H1 (cell line): Measurements from ENCODE around the gene MANBA. TPM values are rescaled to one million over a fixed set of nuclear protein-coding genes. Genes with fewer than 3 reads are reported as not detected.

ENCODE experiments used
- GABPA ChIP-seq: IDR thresholded peaks from 2 replicates; pipeline ENCODE4 v1.6.1; 2011; ENCODE audit warnings: mild to moderate bottlenecking, low read length, moderate library complexity, borderline replicate concordance; ENCODE audit not compliant: insufficient read depth
- POU5F1 ChIP-seq: IDR thresholded peaks from 2 replicates; pipeline ENCODE4 v1.6.1; 2011; ENCODE audit warnings: low read depth, mild to moderate bottlenecking, low read length, moderate library complexity
- SIRT6 ChIP-seq: IDR thresholded peaks from one replicate; pipeline ENCODE4 v1.7.1; 2012; ENCODE audit warnings: low read length, inconsistent platforms
- SUZ12 ChIP-seq: fragments of 200-600 bp; sonication (generic); IDR thresholded peaks from 2 replicates; pipeline ENCODE4 v1.6.1; 2012; ENCODE audit warnings: mild to moderate bottlenecking, inconsistent platforms, low read length, moderate library complexity, mixed read lengths
- polyA plus RNA-seq, 7 experiments: library from polyadenylated mRNA; depleted of rRNA in 3 of 7; stranded (reverse) in 5 of 7; unstranded in 2 of 7; fragments of >200 nt in 5 of 7; fragments of 200-250 nt in 2 of 7; gene quantifications; 1 replicate in 5 of 7; 2 replicates in 1 of 7; 4 replicates in 1 of 7; pipeline versions ENCODE4 v1.2.1 to v1.2.3, GENCODE V29; 2011 to 2013; ENCODE audit warnings: missing spikeins in 2 of 7, mixed read lengths in 2 of 7
- total RNA-seq: library from RNA; stranded (reverse); fragmentation: NEBNext Ultra II Directional; extraction: Animal tissue kit (Norgen Biotek cat#: 25700); gene quantifications from 2 replicates; pipeline ENCODE4 v1.2.1, GENCODE V29; 2021
- TF ChIP-seq, protein P1 (sequence below): fragments of 300-600 bp; sonication (generic); IDR thresholded peaks from 2 replicates; pipeline ENCODE4 v1.7.1; 2012; ENCODE audit warnings: low read length, moderate library complexity, mild to moderate bottlenecking, inconsistent platforms; ENCODE audit not compliant: insufficient replicate concordance

Gene MANBA
- total and polyA plus RNA-seq, 2 of the 8 experiments (the other 6 are each of a cell fraction or from before 2014, with no cell fraction given): 22.9 to 27.8 TPM

DNA sequence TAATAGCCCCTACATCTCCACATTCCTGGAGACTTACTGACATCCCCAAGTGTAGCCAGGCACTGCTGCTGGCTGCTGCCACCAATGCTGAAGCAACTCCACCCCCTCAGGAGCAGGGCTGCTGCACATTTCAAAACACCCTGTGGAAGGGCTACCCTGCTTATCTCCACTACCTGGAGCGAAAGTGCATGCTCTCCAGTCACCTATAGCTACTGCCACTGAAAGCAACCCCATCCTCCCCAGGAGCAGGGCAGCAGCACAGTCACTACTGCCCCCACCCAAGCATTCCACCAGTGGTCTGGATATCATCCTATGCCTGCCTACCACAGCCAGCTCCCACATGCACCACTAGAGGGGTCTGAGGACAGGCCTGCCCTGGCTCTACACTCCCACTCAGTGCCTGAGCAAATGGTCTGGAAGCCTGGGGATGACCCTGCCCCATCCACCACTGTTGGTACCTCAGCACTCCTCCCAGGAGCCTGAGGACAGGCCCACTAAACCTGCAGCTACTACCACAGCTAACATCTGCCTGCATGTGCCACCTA, 55.3 kb downstream of the MANBA start (continued):
- TF ChIP-seq, protein P1, sequence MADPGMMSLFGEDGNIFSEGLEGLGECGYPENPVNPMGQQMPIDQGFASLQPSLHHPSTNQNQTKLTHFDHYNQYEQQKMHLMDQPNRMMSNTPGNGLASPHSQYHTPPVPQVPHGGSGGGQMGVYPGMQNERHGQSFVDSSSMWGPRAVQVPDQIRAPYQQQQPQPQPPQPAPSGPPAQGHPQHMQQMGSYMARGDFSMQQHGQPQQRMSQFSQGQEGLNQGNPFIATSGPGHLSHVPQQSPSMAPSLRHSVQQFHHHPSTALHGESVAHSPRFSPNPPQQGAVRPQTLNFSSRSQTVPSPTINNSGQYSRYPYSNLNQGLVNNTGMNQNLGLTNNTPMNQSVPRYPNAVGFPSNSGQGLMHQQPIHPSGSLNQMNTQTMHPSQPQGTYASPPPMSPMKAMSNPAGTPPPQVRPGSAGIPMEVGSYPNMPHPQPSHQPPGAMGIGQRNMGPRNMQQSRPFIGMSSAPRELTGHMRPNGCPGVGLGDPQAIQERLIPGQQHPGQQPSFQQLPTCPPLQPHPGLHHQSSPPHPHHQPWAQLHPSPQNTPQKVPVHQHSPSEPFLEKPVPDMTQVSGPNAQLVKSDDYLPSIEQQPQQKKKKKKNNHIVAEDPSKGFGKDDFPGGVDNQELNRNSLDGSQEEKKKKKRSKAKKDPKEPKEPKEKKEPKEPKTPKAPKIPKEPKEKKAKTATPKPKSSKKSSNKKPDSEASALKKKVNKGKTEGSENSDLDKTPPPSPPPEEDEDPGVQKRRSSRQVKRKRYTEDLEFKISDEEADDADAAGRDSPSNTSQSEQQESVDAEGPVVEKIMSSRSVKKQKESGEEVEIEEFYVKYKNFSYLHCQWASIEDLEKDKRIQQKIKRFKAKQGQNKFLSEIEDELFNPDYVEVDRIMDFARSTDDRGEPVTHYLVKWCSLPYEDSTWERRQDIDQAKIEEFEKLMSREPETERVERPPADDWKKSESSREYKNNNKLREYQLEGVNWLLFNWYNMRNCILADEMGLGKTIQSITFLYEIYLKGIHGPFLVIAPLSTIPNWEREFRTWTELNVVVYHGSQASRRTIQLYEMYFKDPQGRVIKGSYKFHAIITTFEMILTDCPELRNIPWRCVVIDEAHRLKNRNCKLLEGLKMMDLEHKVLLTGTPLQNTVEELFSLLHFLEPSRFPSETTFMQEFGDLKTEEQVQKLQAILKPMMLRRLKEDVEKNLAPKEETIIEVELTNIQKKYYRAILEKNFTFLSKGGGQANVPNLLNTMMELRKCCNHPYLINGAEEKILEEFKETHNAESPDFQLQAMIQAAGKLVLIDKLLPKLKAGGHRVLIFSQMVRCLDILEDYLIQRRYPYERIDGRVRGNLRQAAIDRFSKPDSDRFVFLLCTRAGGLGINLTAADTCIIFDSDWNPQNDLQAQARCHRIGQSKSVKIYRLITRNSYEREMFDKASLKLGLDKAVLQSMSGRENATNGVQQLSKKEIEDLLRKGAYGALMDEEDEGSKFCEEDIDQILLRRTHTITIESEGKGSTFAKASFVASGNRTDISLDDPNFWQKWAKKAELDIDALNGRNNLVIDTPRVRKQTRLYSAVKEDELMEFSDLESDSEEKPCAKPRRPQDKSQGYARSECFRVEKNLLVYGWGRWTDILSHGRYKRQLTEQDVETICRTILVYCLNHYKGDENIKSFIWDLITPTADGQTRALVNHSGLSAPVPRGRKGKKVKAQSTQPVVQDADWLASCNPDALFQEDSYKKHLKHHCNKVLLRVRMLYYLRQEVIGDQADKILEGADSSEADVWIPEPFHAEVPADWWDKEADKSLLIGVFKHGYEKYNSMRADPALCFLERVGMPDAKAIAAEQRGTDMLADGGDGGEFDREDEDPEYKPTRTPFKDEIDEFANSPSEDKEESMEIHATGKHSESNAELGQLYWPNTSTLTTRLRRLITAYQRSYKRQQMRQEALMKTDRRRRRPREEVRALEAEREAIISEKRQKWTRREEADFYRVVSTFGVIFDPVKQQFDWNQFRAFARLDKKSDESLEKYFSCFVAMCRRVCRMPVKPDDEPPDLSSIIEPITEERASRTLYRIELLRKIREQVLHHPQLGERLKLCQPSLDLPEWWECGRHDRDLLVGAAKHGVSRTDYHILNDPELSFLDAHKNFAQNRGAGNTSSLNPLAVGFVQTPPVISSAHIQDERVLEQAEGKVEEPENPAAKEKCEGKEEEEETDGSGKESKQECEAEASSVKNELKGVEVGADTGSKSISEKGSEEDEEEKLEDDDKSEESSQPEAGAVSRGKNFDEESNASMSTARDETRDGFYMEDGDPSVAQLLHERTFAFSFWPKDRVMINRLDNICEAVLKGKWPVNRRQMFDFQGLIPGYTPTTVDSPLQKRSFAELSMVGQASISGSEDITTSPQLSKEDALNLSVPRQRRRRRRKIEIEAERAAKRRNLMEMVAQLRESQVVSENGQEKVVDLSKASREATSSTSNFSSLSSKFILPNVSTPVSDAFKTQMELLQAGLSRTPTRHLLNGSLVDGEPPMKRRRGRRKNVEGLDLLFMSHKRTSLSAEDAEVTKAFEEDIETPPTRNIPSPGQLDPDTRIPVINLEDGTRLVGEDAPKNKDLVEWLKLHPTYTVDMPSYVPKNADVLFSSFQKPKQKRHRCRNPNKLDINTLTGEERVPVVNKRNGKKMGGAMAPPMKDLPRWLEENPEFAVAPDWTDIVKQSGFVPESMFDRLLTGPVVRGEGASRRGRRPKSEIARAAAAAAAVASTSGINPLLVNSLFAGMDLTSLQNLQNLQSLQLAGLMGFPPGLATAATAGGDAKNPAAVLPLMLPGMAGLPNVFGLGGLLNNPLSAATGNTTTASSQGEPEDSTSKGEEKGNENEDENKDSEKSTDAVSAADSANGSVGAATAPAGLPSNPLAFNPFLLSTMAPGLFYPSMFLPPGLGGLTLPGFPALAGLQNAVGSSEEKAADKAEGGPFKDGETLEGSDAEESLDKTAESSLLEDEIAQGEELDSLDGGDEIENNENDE: no peak
- TF ChIP-seq SIRT6 (no peak), POU5F1 (no peak), SUZ12 (no peak), GABPA (no peak)
